ENCODE measurements around the gene SH3PXD2A.

DNA sequence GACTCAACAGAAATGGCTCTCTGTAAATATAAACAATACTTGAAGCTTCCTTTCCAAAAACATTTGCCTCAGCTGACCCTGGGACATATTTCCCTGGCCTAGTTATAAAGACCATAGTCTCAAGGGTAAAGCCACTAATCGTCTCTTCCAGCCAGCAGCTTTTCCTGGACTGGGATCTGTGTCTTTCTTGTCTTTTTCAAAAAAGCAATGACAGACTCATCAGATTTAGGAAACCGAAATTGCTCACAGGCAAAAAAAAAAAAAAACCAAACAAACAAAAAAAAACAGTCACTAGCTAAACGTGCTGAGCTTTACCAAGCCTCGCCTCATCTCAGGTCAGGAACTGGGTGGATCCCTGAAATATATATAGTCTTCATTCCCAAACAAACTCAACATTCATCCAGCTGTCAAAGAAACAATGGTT, 39.1 kb upstream of the SH3PXD2A start:
- TF ChIP-seq CTCF (conservative IDR thresholded peaks at IDR 0.05; ENCODE audit: low read depth in 2 of 2) (no peak), POLR2AphosphoS5 (IDR thresholded peaks at IDR 0.05; ENCODE audit: low read depth) (no peak), EZH2 (IDR thresholded peaks at IDR 0.05; ENCODE audit: low read depth, unreplicated experiment) (no peak), NANOG (IDR thresholded peaks at IDR 0.05; ENCODE audit: borderline replicate concordance) (no peak), ZNF114 (CRISPR knock-in tag; IDR thresholded peaks at IDR 0.05) (no peak), EZH2phosphoT487 (IDR thresholded peaks at IDR 0.05; ENCODE audit: unreplicated experiment) (no peak)
- TF ChIP-seq, protein P1, sequence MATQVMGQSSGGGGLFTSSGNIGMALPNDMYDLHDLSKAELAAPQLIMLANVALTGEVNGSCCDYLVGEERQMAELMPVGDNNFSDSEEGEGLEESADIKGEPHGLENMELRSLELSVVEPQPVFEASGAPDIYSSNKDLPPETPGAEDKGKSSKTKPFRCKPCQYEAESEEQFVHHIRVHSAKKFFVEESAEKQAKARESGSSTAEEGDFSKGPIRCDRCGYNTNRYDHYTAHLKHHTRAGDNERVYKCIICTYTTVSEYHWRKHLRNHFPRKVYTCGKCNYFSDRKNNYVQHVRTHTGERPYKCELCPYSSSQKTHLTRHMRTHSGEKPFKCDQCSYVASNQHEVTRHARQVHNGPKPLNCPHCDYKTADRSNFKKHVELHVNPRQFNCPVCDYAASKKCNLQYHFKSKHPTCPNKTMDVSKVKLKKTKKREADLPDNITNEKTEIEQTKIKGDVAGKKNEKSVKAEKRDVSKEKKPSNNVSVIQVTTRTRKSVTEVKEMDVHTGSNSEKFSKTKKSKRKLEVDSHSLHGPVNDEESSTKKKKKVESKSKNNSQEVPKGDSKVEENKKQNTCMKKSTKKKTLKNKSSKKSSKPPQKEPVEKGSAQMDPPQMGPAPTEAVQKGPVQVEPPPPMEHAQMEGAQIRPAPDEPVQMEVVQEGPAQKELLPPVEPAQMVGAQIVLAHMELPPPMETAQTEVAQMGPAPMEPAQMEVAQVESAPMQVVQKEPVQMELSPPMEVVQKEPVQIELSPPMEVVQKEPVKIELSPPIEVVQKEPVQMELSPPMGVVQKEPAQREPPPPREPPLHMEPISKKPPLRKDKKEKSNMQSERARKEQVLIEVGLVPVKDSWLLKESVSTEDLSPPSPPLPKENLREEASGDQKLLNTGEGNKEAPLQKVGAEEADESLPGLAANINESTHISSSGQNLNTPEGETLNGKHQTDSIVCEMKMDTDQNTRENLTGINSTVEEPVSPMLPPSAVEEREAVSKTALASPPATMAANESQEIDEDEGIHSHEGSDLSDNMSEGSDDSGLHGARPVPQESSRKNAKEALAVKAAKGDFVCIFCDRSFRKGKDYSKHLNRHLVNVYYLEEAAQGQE (IDR thresholded peaks at IDR 0.05; ENCODE audit: unreplicated experiment) = no peak
